VCaP (cell line): Measurements from ENCODE around the gene CELF1.

Experiments used
- H3K27ac ChIP-seq: fragments of 450-650 bp; 2 replicates; pipeline ENCODE4 v1.5.1; 2017
- TF ChIP-seq, protein P1 (sequence below): fragments of 450-650 bp; conservative IDR thresholded peaks from 2 replicates; pipeline ENCODE4 v1.5.1; 2017; ENCODE audit warnings: mild to moderate bottlenecking, moderate library complexity

CELF1 gene

DNA sequence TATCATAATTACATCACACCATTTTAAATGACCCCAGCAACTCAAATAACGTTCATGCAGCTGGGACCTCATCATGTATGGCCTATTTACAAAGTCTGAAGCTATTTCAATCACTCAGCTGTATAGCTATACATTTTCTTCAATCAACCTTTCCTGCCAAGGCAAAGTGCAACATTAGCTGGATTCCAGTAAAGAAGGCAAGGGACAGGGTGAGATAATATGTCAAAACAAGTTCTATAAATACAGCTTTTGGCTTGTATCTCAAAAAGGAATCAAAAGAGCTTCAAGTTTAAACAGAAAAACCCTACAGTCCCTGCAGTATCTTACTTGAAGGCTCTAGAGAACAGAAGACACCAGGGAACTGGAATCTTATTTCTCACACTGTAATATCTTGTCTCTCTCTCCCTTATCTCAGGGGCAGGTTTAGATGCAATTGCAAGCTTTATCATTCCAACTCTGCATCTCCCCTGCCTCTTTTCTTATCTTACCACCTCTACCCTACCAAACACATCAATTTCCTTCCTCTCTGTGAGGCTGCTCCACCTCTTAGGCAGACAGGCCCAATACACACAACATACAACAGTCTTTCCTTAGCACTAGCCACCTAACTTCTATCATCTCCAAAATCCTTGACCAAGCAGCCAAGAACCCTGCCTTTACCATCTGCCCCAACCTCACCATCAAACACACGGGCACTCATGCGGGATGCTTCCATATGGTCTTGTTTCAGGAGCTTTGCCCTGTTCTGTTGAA, 34.5 kb downstream of the CELF1 start:
- H3K27ac ChIP-seq = no peak overlapping the region
- TF ChIP-seq, protein P1, sequence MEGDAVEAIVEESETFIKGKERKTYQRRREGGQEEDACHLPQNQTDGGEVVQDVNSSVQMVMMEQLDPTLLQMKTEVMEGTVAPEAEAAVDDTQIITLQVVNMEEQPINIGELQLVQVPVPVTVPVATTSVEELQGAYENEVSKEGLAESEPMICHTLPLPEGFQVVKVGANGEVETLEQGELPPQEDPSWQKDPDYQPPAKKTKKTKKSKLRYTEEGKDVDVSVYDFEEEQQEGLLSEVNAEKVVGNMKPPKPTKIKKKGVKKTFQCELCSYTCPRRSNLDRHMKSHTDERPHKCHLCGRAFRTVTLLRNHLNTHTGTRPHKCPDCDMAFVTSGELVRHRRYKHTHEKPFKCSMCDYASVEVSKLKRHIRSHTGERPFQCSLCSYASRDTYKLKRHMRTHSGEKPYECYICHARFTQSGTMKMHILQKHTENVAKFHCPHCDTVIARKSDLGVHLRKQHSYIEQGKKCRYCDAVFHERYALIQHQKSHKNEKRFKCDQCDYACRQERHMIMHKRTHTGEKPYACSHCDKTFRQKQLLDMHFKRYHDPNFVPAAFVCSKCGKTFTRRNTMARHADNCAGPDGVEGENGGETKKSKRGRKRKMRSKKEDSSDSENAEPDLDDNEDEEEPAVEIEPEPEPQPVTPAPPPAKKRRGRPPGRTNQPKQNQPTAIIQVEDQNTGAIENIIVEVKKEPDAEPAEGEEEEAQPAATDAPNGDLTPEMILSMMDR = no peak

DNA sequence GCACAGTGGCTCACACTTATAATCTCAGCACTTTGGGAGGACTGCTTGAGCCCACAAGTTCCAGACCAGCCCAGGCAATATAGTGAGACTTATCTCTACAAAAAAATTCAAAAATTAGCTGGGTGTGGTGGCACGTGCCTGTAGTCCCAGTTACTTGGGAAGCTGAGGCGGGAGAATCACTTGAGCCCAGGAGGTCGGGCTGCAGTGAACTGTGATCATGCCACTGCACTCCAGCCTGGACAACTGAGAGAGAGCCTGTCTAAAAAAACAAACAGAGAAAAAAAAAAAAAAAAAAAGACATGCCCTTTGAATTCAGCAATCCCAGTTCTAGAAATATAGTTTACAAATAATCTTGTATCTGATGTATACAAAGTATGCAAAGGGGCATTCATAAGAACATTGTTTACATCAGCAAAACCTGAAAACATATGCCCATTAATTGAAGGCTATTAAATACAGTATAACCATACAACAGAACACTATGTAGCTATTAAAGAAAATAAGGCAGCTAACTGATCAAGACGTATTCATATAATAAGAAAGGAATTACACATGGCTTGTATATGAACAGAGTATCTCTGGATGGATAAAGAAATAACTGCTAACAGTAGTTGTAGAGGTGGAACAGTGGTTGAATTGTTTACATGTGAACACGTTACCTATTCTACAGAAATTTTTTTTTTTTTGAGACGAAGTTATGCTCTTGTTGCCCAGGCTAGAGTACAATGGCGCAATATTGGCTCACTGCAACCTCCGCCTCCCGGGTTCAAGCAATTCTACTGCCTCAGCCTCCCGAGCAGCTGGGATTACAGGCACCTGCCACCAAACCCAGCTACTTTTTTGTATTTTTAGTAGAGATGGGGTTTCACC, 35.7 kb downstream of the CELF1 start:
- TF ChIP-seq, protein P1 = no peak

DNA sequence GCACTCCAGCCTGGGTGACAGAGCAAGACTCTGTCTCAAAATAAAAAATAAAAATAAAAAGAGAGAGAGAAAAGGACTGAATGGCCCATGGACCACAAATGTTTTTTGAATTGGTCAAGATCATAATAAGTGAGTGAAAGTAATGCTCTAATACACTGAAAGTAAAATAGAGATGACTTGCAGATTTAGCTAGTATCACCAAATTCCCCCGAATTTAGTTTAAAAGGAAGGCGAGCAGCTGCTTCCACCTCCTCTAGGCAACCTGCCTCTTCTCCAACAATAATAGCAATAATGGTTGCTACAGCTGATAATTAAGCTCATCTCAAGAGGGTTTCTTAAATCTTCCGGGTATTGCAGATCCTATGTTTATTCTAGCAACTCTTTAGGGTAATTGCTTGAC, 36.8 kb downstream of the CELF1 start:
- no peak overlapping the region for H3K27ac ChIP-seq
- TF ChIP-seq, protein P1 = no peak

More for the DNA sequence above, 35.7 kb downstream of the CELF1 start:
- H3K27ac ChIP-seq = no peak overlapping the region

DNA sequence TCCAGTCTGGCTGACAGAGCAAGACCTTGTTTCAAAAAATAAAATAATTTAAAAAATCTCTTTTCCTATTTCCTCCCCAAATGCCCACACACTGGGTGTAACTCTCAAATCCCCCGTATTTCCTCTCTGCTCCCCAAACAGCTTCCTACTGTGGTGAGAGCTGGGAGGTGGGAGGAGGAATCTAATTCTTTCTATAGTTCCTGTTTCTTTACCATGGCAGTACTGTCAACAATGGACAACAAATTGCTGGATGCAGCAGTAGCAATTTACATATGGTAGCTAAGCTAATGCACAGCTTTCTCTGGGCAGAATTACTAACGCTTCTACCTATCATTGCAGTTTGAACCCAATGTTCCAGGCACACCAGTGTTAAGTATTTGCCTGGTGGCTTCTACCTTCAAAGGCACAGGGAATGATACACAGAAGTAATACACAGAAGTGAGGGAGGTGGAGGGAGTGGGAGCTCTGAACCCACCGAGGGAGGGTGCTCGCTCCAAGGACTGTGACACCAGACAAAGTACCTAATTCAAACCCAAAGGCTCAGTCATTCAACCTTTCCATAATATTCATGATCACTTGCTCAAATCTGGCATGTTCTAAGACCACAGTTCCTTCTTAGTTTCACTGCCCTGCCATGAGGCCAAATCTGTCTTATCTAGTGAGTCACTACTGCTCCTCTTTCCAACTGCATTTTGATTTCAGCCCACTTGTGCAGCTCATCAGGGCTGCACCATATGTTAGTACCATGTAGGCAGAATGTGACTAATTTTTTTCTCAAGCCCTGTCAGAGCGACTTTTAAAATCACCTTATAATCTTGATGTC, 37.9 kb downstream of the CELF1 start:
- TF ChIP-seq, protein P1 = no peak
- H3K27ac ChIP-seq = no peak overlapping the region

DNA sequence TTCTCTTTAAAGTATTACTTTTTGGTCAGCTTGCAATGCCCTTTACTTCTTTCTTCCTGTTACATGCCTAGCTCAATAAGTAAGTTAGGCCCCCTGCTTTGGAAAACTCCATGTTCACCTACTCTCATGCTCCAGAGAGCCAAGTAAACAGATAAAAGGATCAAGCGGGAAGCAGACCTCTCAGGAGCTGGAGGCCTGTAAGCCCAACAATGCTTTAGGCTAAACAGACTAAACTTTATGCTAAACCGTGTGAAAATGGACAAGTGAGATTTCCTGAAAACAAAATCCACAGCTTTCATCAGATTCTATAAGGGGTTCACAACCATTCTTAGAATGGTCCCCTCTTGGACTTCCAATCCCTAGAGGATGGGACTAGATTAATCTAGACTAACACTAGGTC, 40.2 kb downstream of the CELF1 start:
- H3K27ac ChIP-seq = no peak overlapping the region
- TF ChIP-seq, protein P1 = no peak

DNA sequence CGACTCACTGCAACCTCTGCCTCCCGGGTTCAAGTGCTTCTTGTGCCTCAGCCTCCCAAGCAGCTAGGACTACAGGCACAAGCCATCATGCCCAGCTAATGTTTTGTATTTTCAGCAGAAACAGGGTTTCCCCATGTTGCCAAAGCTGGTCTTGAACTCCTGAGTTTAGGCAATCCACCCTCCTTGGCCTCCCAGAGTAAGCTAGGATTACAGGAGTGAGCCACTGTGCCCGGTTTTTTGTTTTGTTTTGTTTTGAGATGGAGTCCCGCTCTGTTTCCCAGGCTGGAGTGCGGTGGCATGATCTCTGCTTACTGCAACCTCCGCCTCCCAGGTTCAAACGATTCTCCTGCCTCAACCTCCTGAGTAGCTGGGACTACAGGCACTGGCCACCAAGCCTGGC, 41.0 kb downstream of the CELF1 start:
- TF ChIP-seq, protein P1 = no peak
- no peak overlapping the region for H3K27ac ChIP-seq

DNA sequence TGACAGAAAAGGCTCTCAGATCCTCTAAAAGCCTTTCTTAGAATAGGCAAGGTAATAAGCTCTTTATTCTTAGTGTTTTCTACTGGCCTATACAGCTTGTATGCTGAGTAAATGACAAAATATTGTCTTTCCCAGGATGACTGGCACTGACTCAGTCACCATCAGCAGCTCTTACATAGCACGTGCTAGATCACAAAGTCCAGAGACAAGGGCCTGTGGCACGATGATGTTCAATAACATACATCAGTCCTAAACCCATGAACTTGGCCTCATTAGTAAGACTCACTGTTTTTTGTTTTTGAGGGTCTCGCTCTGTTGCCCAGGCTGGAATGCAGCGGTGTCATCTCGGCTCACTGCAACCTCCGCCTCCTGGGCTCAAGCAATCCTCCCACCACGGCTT, 42.7 kb downstream of the CELF1 start:
- TF ChIP-seq, protein P1 = no peak
- no peak overlapping the region for H3K27ac ChIP-seq
